GM20000 (cell line): ENCODE data around the gene JPH3.
A peak's percentile ranks its signal among the peaks of the same experiment; 100 is the strongest.
"Not testable (repeated sequence)": the region's sequence is repeated elsewhere in the genome, so short reads cannot be mapped to it uniquely, and the experiment has no call there.

Experiments used
- DNase-seq: peaks from one replicate; pipeline ENCODE4 v3.0.0; 2012; ENCODE audit warnings: low spot score
- CTCF ChIP-seq: IDR thresholded peaks from 2 replicates; pipeline ENCODE4 v1.5.1; 2012; ENCODE audit warnings: mild to moderate bottlenecking, control low read depth; ENCODE audit errors: extremely low read depth, missing control alignments

The JPH3 gene

DNA sequence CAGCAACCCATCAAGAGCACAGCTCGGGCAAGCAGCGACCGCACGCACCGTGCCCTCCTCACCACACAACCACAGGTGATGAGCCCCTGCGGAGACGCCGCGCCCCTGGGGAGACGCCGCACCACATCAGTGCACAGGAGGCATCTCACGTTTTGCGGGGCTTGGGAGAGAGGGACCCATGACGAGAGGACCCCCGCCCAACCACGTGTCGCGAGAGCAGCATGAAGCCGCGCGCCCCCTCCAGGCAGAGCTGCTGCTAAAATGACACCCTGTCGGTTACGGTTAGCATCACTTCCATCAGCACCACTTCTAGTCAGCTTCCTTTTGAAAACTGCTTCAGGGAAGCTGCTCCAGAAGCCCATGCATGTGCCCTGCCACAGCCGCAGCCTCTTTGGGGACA lies 118.1 kb downstream of the JPH3 start:
- TF ChIP-seq CTCF = no peak
- DNase-seq = no peak

DNA sequence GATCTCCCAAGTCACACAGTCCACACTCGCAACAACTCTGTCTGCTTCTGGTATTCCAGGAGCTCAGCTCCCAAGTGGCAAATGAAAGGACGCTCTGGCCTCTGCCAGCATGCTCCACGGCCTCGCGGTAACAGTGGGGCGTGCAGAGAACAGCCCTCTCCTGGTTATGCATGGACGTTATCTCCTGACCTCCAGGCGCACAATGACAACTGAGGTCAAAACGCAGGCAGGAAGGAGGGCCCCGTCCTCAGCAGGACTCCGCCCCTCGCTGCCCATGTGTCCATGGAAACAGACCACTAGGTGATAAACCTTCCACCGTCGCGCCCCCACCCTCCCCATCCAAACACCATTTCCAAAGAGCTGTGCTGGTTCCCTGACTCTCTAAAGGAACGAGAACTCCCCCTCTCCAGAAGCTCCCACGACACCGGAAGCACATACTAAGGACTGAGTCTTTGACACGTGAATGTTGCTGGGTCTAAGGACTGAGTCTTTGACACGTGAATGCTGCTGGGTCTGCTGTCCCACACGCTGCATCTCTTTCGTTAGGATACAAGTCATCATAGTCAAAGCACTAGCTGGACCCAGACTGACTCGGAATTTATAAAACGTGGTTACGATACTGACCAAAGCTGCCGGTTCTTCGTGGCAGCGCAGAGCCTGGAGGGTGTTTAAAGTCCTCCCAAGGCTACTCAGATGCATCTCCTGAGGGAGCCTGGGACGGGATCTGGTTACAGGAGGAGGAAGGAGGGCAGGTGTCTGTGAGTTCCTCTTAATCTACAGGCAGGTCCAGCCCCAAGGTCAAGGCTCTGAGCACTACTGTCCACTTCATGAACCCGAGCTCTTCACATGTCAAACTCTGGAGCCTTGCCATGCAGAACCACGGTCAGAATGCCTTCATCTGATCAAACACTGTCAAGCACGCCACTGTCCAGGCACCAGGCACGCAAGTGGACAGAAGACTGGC lies 119.6 kb downstream of the JPH3 start:
- DNase-seq = no peak

GRCh38 chr16:87722590-87723225 lies 120.4 kb downstream of the JPH3 start:
- no peak for DNase-seq
- TF ChIP-seq CTCF = no peak

More for the DNA sequence above, 119.6 kb downstream of the JPH3 start:
- TF ChIP-seq CTCF = no peak

GRCh38 chr16:87723226-87723623 lies 120.9 kb downstream of the JPH3 start:
- no peak for TF ChIP-seq CTCF
- peak; percentile 81 for DNase-seq

- TF ChIP-seq CTCF = no peak
- DNase-seq = peak; percentile 71
Observed at GRCh38 chr16:87724490-87725291, 122.4 kb downstream of the JPH3 start.

DNA sequence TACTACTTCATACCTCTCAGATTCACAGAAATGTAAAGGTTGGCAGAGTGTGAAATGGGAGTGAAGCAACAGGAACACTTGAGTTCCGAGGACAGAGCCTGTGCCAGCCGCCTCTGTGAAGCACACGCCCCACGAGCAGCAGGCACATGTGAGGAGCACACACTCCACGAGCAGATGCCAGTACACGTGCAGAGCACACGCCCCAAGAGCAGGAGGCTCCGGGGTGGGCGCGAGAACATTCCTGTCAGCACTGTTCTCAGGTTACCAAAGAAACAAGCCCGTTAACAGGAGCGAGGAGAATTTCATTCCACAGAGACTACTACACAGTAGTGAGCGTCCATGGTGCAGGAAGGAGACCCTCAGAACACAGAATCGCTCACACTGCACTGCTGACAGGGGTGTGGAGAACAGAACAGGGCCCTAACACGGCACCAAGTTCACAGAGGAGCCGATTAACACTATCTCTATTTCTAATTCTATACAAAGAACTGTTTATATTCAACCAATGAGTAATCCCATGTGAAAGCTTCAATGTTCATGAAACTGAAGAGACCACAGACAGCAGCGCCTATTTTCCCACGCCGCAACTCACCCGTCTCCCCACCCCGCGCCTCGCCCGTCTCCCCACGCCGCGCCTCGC lies 123.4 kb downstream of the JPH3 start:
- TF ChIP-seq CTCF = no peak
- peak; percentile 41 for DNase-seq

DNA sequence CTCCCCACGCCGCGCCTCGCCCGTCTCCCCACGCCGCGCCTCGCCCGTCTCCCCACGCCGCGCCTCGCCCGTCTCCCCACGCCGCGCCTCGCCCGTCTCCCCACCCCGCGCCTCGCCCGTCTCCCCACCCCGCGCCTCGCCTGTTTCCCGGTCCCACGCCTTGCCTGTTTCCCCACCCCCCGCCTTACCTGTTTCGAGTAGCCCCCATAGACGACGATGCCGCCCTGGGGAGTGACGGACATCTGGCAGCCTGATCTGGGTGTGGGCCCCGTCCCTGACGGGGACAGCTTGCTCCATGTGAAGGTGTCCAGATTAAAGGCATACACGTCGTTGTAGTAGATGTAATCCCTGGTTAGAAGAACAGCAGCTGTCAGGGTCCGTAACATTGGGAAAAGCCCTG lies 124.3 kb downstream of the JPH3 start:
- DNase-seq = not testable (repeated sequence)
